LHCN-M2 (cell line): ENCODE data around the gene JAK1. TPM values are rescaled to one million over a fixed set of nuclear protein-coding genes. Genes with fewer than 3 reads are reported as not detected.
A peak's percentile ranks its signal among the peaks of the same experiment; 100 is the strongest.

Experiments used
- DNase-seq: peaks from one replicate; pipeline ENCODE4 v3.0.0-alpha.2; 2012; ENCODE audit warnings: low read depth
- total RNA-seq: library from RNA; depleted of rRNA; stranded (reverse); fragments of >200 nt; gene quantifications from 2 replicates; pipeline ENCODE4 v1.2.3, GENCODE V29; 2014

JAK1 gene
- total RNA-seq, 1 experiment from 2014 or later: 67.6 TPM

- peak; percentile 16 for DNase-seq
These were observed 14.6 kb upstream of the JAK1 start for GRCh38 chr1:64980745-64981600.

DNA sequence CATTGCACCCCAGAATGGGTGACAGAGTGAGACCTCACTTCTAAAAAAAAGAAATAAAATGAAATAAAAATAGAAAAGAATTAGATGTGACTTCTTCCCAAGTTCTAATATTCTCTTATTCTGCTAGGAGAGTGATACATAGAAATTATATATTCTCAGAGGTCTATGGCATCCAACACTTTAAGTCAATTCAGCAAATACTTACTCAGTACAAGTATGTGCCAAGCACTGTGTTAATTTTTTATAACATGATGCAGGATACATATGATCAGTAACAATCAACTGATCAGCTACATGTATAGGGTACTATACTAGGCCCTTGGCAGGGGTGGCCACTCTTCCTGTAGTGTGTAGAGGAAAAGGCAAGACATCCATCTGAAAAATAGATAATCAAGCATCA, 13.0 kb upstream of the JAK1 start:
- DNase-seq: no peak

- no peak for DNase-seq
These were observed 10.0 kb upstream of the JAK1 start for GRCh38 chr1:64976361-64976760.

- DNase-seq: no peak
These were observed 9.4 kb upstream of the JAK1 start for GRCh38 chr1:64975740-64976139.

DNA sequence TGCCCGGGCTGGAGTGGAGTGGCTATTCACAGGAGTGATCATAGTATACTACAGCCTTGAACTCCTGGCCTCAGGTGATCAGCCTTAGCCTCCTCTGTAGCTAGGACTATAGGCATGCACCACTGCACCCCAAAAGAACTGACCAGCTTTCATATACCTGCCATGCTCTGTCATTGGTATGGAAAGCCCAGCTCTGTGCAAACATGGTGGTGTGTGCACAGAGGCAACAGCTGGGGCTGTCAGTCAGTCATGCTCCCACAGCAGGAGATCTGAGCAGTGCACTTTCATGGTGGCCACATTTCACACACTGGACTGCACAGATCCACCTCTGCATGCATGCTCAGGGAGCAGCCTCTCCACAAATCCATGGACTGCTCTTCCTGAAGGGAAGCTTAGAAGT, 8.8 kb upstream of the JAK1 start:
- peak; percentile 44 for DNase-seq

- DNase-seq: no peak
These were observed 8.0 kb upstream of the JAK1 start for GRCh38 chr1:64974288-64974825.

GRCh38 chr1:64973061-64973647, 6.8 kb upstream of the JAK1 start:
- DNase-seq: no peak

DNA sequence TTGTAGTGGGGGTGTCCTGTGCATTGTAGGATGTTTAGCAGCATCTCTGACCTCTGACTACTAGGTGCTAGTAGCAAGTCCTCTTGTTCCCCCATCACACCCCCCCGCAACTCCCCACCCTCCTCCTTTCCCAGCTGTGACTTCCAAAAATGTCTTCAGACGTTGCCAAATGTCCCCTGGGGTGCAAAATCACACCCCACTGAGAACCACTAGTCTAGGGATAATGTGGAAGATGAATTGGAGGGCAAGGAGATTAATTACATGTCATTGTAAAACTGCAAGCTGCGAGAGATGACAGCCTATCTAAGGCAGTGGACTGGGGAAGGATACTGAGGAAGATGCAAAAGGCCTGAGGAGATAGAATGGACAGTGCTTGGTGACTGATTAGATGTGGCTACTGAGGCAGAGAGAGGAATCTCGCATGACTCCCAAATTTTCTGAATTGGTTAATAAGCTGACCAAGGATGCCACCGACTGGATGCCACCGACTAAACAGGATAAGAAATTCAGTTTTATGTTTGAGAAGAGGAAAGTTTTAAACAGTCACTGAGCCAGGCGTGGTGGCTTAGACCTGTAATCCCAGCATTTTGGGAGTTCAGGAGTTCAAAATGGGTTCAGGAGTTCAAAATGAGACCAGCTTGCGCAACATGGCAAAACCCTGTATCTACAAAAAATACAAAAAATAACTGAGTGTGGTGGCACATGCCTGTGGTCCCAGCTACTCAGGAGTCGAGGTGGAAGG, 3.1 kb upstream of the JAK1 start:
- DNase-seq: peak; percentile 15

- no peak for DNase-seq
These were observed 1.0 kb upstream of the JAK1 start for GRCh38 chr1:64967381-64967780.

DNA sequence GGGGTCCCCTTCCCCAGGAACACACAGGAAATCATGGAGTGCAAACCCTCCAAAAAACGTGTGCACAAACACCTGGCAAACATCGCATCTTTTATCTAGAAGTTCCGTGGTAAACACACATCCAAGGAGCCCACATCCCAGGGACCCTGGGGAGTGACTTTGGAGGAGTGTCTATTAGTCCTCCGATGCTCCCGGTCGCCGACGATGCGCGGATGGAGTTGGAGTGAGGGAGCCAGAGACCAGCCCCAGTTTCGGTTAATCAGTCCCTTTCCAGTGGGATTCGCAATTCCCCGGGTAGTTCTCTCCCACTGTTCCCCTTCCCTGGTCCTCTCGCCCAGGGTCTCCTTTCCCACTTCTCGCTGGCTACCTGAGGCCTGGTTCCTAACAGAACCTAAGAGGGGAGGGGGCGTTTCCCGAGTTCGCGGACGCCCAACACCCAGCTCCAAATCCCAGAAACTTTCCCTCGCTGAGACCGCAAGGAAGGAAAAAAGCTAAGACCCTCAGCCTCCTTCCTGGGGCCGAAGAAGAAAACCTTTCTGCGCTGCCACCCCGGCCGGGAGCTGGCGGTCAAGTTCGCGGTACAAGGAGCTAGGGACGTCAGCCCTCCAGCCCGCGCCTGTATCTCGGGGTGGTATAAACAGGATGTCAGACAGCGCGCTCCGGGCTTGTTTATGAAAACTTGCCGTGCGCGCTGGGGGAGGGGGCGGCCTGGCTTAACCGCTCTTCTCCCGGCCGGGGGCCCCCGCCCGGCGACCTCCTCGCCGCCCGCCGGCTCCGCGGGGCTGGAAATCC, 787 bp downstream of the JAK1 start:
- peak; percentile 42 for DNase-seq

GRCh38 chr1:64963466-64963865, 2.9 kb downstream of the JAK1 start:
- no peak for DNase-seq

DNA sequence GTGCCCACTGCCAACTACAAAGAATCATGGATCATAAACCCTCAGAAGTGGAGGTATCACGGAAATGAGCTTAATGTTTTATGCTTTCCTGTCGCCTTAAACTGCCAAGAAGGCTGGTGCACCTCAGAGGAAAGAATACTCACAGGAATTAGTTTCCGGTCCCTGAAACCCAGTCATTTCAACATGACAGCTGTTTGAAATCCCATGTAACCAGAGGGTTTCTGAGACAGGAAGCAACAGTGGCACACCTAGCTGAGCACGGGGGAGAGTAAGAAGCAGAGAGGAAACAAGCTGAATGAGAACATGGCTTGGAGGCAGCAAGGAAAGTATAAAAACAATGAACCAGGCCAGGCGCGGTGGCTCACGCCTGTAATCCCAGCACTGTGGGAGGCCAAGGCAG, 3.9 kb downstream of the JAK1 start:
- DNase-seq: no peak

DNA sequence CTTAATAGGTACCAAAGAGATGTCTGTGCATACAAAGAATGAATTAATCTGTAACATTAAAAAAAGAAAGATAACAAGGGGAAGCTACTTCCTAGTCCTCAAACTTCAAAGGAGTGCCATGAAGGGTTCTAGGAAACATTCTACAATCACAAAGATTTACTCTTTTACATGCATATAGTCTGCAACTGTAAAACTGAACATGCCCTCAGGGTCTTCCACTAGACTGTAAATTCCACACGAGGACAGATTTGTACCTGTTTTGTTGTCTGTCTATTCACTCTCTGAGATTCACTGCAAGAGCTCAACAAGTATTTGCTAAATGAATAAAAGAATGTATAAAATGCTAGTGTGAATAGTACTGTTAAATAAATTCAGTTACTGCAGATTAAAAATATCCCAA, 4.4 kb downstream of the JAK1 start:
- DNase-seq: no peak

- no peak for DNase-seq
These were observed 5.6 kb downstream of the JAK1 start for GRCh38 chr1:64960731-64961130.

- DNase-seq: no peak
These were observed 6.4 kb downstream of the JAK1 start for GRCh38 chr1:64959986-64960385.

GRCh38 chr1:64956733-64957441, 9.5 kb downstream of the JAK1 start:
- no peak for DNase-seq

DNA sequence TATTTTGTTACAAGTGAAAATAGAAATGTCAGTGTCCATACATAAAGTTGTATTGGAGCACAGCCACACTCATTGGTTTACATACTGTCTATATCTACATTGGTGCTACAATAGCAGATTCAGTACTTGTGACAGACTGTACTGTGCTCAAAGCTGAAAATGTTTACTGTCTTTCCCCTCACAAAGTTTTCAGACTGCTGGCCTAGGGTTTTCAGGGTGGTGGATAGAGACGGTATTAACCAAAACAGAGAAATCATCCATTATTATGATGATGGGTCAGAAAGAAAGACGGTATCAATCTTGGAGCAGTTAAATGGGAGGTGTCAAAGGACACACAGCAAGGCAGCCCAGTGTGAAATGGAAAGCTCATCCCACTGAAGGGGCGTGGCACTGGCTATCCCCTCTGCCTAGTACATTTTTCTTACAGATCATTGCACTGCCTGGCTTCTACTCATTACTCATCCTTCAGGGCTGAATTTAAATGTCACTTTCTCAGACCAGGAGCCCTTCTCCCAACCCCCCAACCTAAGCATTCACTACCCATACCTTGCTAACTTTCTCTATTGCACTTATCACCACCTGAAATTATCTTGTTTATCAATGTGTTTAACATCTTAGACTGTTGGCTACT, 10.2 kb downstream of the JAK1 start:
- no peak for DNase-seq

- no peak for DNase-seq
These were observed 11.0 kb downstream of the JAK1 start for GRCh38 chr1:64955097-64956009.

DNA sequence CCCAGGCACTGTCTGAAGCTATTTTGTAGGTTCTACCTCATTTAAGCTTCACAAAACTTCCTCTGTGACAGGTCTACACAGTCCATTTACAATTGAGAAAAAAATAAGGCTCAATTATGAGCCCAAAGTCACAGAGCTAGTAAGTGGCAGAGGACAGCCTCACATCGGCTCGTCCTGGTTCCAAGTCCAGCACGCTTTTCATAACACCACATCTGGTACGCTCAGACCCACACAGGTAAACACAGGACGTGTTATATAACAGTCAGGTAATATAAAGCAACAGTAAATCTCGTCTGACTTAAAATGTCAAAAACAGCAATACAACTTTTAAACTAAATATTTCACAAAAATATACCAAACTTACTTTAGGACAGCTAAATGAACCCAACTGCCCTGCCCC, 13.1 kb downstream of the JAK1 start:
- no peak for DNase-seq
